ENCODE measurements around the gene LGALS7B.
"Not testable (repeated sequence)": the region's sequence is repeated elsewhere in the genome, so short reads cannot be mapped to it uniquely, and the experiment has no call there.

GRCh38 chr19:38797781-38798180, 8.8 kb downstream of the LGALS7B start:
- not testable (repeated sequence) for TF ChIP-seq CTCF (IDR thresholded peaks at IDR 0.05; ENCODE audit: low read length); EZH2 (IDR thresholded peaks at IDR 0.05; ENCODE audit: borderline replicate concordance, low read length)

All from OCI-LY1 (cell line).